HepG2 (cell line): Measurements from ENCODE around the gene TAF1B. TPM values are rescaled to one million over a fixed set of nuclear protein-coding genes. Genes with fewer than 3 reads are reported as not detected.

ENCODE experiments used
- ATRX ChIP-seq: sonication (generic); formaldehyde crosslinking; IDR thresholded peaks from 2 replicates; pipeline ENCODE4 v1.4.0; 2020; ENCODE audit warnings: missing genetic modification reagents, borderline replicate concordance
- CHCHD3 ChIP-seq: sonication (generic); formaldehyde crosslinking; IDR thresholded peaks from 2 replicates; pipeline ENCODE4 v1.8.0; 2022; ENCODE audit warnings: mild to moderate bottlenecking, missing genetic modification reagents, moderate library complexity
- DPF2 ChIP-seq: sonication (generic); formaldehyde crosslinking; IDR thresholded peaks from 2 replicates; pipeline ENCODE4 v1.4.0; 2020; ENCODE audit warnings: mild to moderate bottlenecking, low read depth, missing genetic modification reagents, borderline replicate concordance
- HNF4G ChIP-seq, 2 experiments: sonication (generic) in 1 of 2; formaldehyde crosslinking in 1 of 2; IDR thresholded peaks; 2 replicates each; pipeline versions ENCODE4 v1.4.0 to v1.6.1; 2011 to 2020; ENCODE audit warnings: borderline replicate concordance in 2 of 2, low read depth in 2 of 2, mild to moderate bottlenecking in 2 of 2, low read length in 1 of 2, missing genetic modification reagents in 1 of 2, moderate library complexity in 1 of 2
- KLF11 ChIP-seq: IDR thresholded peaks from 2 replicates; pipeline ENCODE4 v1.6.1; 2016; ENCODE audit warnings: missing compliant biosample characterization
- NFIC ChIP-seq: IDR thresholded peaks from 2 replicates; pipeline ENCODE4 v1.6.1; 2012; ENCODE audit warnings: mild to moderate bottlenecking, low read length, inconsistent platforms
- PHF8 ChIP-seq: sonication (generic); formaldehyde crosslinking; IDR thresholded peaks from 2 replicates; pipeline ENCODE4 v1.5.0; 2020; ENCODE audit warnings: missing genetic modification reagents
- ZNF569 ChIP-seq: sonication (generic); formaldehyde crosslinking; IDR thresholded peaks from 2 replicates; pipeline ENCODE4 v1.5.0; 2020; ENCODE audit warnings: mild to moderate bottlenecking, missing genetic modification reagents, moderate library complexity, borderline replicate concordance
- polyA plus RNA-seq, 8 experiments: library from polyadenylated mRNA; depleted of rRNA in 3 of 8; stranded (reverse) in 7 of 8; unstranded in 1 of 8; fragments of >200 nt; fragmentation: Illumina TruSeq in 4 of 8; extraction: Trizol in 4 of 8; gene quantifications; 2 replicates each; pipeline versions ENCODE4 v1.2.1 to v1.2.3, GENCODE V29; 2011 to 2016; ENCODE audit warnings: low read depth in 4 of 8, missing spikeins in 1 of 8, mixed read lengths in 1 of 8; ENCODE audit not compliant: insufficient read depth in 1 of 8
- total RNA-seq, 5 experiments: library from RNA; depleted of rRNA; stranded (reverse); fragments of >200 nt; fragmentation: Illumina TruSeq; extraction: Trizol; gene quantifications; 2 replicates each; pipeline ENCODE4 v1.2.3, GENCODE V29; 2016; ENCODE audit warnings: low read depth in 1 of 5
- TF ChIP-seq, protein P1 (sequence below): sonication (generic); formaldehyde crosslinking; IDR thresholded peaks from 2 replicates; pipeline ENCODE4 v1.4.0; 2020; ENCODE audit warnings: missing genetic modification reagents, borderline replicate concordance
- TF ChIP-seq, protein P2 (sequence below): sonication (generic); formaldehyde crosslinking; IDR thresholded peaks from 2 replicates; pipeline ENCODE4 v1.8.0; 2022; ENCODE audit warnings: missing genetic modification reagents, mild to moderate bottlenecking, moderate library complexity, borderline replicate concordance
- TF ChIP-seq, protein P3 (sequence below): sonication (generic); formaldehyde crosslinking; IDR thresholded peaks from 2 replicates; pipeline ENCODE4 v1.4.0; 2020; ENCODE audit warnings: missing genetic modification reagents
- TF ChIP-seq, protein P4 (sequence below): sonication (generic); formaldehyde crosslinking; IDR thresholded peaks from 2 replicates; pipeline ENCODE4 v1.4.0; 2020; ENCODE audit warnings: low read depth, mild to moderate bottlenecking, missing genetic modification reagents
- TF ChIP-seq, protein P5 (sequence below): sonication (generic); formaldehyde crosslinking; IDR thresholded peaks from 2 replicates; pipeline ENCODE4 v1.4.0; 2020; ENCODE audit warnings: missing genetic modification reagents
- TF ChIP-seq, protein P6 (sequence below): sonication (generic); formaldehyde crosslinking; conservative IDR thresholded peaks from 2 replicates; pipeline ENCODE4 v1.5.0; 2020; ENCODE audit warnings: missing genetic modification reagents

TAF1B gene
- total and polyA plus RNA-seq, 2 of the 13 experiments (the other 11 are each of a cell fraction or from before 2014, with no cell fraction given): 13.3 to 27.7 TPM

DNA sequence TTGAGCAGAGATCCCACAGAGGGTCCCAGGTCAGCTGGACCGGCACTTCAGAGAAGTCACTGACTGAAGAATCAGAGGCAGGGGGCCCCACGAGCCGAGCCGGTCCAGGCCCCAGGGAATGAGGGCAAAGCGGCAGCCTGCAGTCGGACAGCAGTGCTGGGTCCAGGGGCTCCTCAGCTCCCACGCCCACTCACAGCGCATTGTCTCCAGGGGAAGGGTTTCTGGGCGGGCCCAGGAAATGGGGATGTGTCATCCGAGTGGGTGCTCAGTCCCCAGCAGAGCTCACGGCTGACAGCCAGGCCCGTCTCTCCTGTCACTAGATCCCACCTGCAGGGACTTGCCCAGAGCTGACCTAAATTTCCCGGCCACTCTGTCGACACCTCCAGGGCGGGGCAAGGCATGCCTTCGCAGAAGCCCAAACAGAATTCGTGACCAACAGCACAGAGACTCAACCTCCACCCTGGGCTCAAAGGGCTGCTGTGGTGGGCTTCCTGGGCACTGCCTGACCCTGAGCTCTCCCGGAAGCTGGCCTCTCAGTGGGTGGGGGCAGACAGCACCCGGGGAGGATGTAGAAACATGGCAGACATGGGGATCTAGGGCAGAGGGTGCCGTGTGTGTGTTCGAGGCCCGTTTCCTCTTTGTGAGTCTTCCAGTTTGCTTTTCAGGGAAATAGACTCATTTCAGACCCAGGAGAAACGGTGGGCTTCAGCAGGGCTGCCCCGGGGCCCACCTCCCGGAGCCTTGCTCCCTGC, 42.1 kb upstream of the TAF1B start (continued):
- TF ChIP-seq, protein P1, sequence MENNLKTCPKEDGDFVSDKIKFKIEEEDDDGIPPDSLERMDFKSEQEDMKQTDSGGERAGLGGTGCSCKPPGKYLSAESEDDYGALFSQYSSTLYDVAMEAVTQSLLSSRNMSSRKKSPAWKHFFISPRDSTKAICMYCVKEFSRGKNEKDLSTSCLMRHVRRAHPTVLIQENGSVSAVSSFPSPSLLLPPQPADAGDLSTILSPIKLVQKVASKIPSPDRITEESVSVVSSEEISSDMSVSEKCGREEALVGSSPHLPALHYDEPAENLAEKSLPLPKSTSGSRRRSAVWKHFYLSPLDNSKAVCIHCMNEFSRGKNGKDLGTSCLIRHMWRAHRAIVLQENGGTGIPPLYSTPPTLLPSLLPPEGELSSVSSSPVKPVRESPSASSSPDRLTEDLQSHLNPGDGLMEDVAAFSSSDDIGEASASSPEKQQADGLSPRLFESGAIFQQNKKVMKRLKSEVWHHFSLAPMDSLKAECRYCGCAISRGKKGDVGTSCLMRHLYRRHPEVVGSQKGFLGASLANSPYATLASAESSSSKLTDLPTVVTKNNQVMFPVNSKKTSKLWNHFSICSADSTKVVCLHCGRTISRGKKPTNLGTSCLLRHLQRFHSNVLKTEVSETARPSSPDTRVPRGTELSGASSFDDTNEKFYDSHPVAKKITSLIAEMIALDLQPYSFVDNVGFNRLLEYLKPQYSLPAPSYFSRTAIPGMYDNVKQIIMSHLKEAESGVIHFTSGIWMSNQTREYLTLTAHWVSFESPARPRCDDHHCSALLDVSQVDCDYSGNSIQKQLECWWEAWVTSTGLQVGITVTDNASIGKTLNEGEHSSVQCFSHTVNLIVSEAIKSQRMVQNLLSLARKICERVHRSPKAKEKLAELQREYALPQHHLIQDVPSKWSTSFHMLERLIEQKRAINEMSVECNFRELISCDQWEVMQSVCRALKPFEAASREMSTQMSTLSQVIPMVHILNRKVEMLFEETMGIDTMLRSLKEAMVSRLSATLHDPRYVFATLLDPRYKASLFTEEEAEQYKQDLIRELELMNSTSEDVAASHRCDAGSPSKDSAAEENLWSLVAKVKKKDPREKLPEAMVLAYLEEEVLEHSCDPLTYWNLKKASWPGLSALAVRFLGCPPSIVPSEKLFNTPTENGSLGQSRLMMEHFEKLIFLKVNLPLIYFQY: no peak
- TF ChIP-seq ATRX (CRISPR knock-in tag) (no peak), DPF2 (CRISPR knock-in tag) (0 out of 2 replicates have a peak, but pooled peaks have one; percentile 49), ZNF569 (CRISPR knock-in tag) (no peak), NFIC (no peak), CHCHD3 (CRISPR knock-in tag) (no peak), HNF4G (IDR thresholded peaks at IDR 0.05; ENCODE audit: borderline replicate concordance, low read depth, low read length) (no peak), HNF4G (CRISPR knock-in tag; IDR thresholded peaks at IDR 0.05; ENCODE audit: borderline replicate concordance, low read depth) (no peak; the same call in 1 of the 2 replicates), PHF8 (CRISPR knock-in tag) (0 out of 2 replicates have a peak, but pooled peaks have one; percentile 14), KLF11 (CRISPR knock-in tag) (0 out of 2 replicates have a peak, but pooled peaks have one; percentile 35)
- TF ChIP-seq, protein P2, sequence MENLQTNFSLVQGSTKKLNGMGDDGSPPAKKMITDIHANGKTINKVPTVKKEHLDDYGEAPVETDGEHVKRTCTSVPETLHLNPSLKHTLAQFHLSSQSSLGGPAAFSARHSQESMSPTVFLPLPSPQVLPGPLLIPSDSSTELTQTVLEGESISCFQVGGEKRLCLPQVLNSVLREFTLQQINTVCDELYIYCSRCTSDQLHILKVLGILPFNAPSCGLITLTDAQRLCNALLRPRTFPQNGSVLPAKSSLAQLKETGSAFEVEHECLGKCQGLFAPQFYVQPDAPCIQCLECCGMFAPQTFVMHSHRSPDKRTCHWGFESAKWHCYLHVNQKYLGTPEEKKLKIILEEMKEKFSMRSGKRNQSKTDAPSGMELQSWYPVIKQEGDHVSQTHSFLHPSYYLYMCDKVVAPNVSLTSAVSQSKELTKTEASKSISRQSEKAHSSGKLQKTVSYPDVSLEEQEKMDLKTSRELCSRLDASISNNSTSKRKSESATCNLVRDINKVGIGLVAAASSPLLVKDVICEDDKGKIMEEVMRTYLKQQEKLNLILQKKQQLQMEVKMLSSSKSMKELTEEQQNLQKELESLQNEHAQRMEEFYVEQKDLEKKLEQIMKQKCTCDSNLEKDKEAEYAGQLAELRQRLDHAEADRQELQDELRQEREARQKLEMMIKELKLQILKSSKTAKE (CRISPR knock-in tag): 0 out of 2 replicates have a peak, but pooled peaks have one; percentile 39
- TF ChIP-seq, protein P3, sequence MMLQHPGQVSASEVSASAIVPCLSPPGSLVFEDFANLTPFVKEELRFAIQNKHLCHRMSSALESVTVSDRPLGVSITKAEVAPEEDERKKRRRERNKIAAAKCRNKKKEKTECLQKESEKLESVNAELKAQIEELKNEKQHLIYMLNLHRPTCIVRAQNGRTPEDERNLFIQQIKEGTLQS: no peak
- TF ChIP-seq, protein P4, sequence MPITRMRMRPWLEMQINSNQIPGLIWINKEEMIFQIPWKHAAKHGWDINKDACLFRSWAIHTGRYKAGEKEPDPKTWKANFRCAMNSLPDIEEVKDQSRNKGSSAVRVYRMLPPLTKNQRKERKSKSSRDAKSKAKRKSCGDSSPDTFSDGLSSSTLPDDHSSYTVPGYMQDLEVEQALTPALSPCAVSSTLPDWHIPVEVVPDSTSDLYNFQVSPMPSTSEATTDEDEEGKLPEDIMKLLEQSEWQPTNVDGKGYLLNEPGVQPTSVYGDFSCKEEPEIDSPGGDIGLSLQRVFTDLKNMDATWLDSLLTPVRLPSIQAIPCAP (CRISPR knock-in tag): no peak
- TF ChIP-seq, protein P5, sequence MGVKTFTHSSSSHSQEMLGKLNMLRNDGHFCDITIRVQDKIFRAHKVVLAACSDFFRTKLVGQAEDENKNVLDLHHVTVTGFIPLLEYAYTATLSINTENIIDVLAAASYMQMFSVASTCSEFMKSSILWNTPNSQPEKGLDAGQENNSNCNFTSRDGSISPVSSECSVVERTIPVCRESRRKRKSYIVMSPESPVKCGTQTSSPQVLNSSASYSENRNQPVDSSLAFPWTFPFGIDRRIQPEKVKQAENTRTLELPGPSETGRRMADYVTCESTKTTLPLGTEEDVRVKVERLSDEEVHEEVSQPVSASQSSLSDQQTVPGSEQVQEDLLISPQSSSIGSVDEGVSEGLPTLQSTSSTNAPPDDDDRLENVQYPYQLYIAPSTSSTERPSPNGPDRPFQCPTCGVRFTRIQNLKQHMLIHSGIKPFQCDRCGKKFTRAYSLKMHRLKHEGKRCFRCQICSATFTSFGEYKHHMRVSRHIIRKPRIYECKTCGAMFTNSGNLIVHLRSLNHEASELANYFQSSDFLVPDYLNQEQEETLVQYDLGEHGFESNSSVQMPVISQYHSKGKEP: no peak
- TF ChIP-seq, protein P6, sequence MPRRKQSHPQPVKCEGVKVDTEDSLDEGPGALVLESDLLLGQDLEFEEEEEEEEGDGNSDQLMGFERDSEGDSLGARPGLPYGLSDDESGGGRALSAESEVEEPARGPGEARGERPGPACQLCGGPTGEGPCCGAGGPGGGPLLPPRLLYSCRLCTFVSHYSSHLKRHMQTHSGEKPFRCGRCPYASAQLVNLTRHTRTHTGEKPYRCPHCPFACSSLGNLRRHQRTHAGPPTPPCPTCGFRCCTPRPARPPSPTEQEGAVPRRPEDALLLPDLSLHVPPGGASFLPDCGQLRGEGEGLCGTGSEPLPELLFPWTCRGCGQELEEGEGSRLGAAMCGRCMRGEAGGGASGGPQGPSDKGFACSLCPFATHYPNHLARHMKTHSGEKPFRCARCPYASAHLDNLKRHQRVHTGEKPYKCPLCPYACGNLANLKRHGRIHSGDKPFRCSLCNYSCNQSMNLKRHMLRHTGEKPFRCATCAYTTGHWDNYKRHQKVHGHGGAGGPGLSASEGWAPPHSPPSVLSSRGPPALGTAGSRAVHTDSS (CRISPR knock-in tag): no peak
